GM18858 (cell line): Measurements from ENCODE around the gene KLRD1.
"Not testable (repeated sequence)": the region's sequence is repeated elsewhere in the genome, so short reads cannot be mapped to it uniquely, and the experiment has no call there.

Experiments used
- ATAC-seq: cut with Tn5 transposase; IDR thresholded peaks from one replicate; pipeline ENCODE4 v1.9.1; 2021; ENCODE audit not compliant: unreplicated experiment

Gene KLRD1

GRCh38 chr12:10307630-10308029 lies at the start of gene KLRD1:
KLRD1 (plus strand) TSS chr12:10307870; CDS start chr12:10308078, 208 bp downstream.
- ATAC-seq: no peak

- no peak for ATAC-seq
These were observed 46.7 kb upstream of the KLRD1 start for GRCh38 chr12:10260927-10261326.

- no peak for ATAC-seq
These were observed 39.6 kb upstream of the KLRD1 start for GRCh38 chr12:10268037-10268436.

- no peak for ATAC-seq
These were observed 35.2 kb upstream of the KLRD1 start for GRCh38 chr12:10272467-10272866.

- no peak for ATAC-seq
These were observed 30.9 kb upstream of the KLRD1 start for GRCh38 chr12:10276774-10277173.

- no peak for ATAC-seq
These were observed 29.6 kb upstream of the KLRD1 start for GRCh38 chr12:10278104-10278503.

GRCh38 chr12:10279937-10280336 lies 27.7 kb upstream of the KLRD1 start:
- no peak for ATAC-seq

GRCh38 chr12:10283027-10283426 lies 24.6 kb upstream of the KLRD1 start:
- ATAC-seq: no peak

- no peak for ATAC-seq
These were observed 21.8 kb upstream of the KLRD1 start for GRCh38 chr12:10285919-10286318.

GRCh38 chr12:10289005-10289754 lies 18.5 kb upstream of the KLRD1 start:
- ATAC-seq: no peak

- no peak for ATAC-seq
These were observed 16.6 kb upstream of the KLRD1 start for GRCh38 chr12:10291030-10291429.

- ATAC-seq: no peak
These were observed 14.5 kb upstream of the KLRD1 start for GRCh38 chr12:10293151-10293550.

- ATAC-seq: no peak
These were observed 14.0 kb upstream of the KLRD1 start for GRCh38 chr12:10293570-10294227.

GRCh38 chr12:10301103-10301502 lies 6.6 kb upstream of the KLRD1 start:
- ATAC-seq: no peak

- ATAC-seq: no peak
These were observed 3.5 kb upstream of the KLRD1 start for GRCh38 chr12:10304161-10304574.

GRCh38 chr12:10305411-10305810 lies 2.3 kb upstream of the KLRD1 start:
- no peak for ATAC-seq

- no peak for ATAC-seq
These were observed 3.5 kb downstream of the KLRD1 start for GRCh38 chr12:10310926-10311720.

- ATAC-seq: no peak
These were observed 11.7 kb downstream of the KLRD1 start for GRCh38 chr12:10319388-10319787.

GRCh38 chr12:10320643-10321042 lies 13.0 kb downstream of the KLRD1 start:
- peak; percentile 47 for ATAC-seq

- ATAC-seq: not testable (repeated sequence)
These were observed 21.0 kb downstream of the KLRD1 start for GRCh38 chr12:10328691-10329090.

- ATAC-seq: no peak
These were observed 24.1 kb downstream of the KLRD1 start for GRCh38 chr12:10331642-10332239.
